Measurements from ENCODE around the gene CYP2W1. TPM values are rescaled to one million over a fixed set of nuclear protein-coding genes. Genes with fewer than 3 reads are reported as not detected.
"Not testable (repeated sequence)": the region's sequence is repeated elsewhere in the genome, so short reads cannot be mapped to it uniquely, and the experiment has no call there.

The CYP2W1 gene
- total RNA-seq, 1 donor from 2014 or later = not detected

- intact Hi-C loops (cut with DNase I); ATAC-seq (ENCODE audit: poor library complexity); DNase-seq: not testable (repeated sequence)
These were observed 19.5 kb downstream of the CYP2W1 start for GRCh38 chr7:1002445-1002844.

DNA sequence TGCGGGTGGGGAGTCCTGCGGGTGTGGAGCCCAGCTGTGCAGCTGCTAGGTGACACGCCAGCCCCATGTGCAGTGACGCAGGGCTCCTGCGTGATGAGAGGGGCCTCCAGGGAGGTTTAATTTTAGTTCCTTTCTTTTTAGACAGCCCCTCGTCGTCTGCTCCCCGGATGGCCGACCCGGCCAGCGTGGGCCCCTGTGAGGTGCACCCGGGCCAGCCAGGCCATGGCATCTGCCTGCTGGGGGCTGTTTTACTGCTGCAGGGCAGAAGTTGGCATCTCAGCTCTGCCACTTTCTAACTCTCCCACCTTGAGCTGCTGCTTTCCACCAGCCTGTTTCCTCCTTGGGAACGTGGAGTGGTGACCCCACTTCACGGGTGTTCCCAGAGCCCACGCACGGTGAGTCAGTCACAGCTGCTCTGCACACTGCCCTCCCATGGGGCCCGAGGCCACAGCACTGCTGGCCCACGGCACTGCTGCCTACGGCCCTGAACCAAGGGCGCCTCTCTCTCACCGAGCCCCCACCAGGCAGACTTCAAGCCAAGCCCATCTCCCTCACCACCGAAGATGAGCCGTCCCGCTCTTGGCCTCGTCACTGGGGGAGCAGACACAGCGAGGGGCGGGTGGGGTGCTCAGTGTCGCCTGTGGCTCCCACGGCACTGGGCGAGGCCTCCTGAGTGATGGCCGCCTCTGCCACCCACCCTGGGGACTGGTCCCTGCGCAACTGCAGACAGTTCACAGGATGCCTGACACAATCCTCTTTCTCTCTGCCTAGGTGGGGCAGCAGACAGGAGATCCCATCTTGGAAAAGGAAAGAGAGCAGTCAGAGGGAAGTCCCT is 21.3 kb downstream of the CYP2W1 start:
- intact Hi-C loops (cut with DNase I) = no loop called here
- ATAC-seq (ENCODE audit: poor library complexity) (no peak), DNase-seq (no peak)

GRCh38 chr7:1005303-1005702 is 22.3 kb downstream of the CYP2W1 start:
- ATAC-seq (ENCODE audit: poor library complexity) = no peak
- intact Hi-C loops (cut with DNase I) = no loop called here
- DNase-seq = no peak

- ATAC-seq (ENCODE audit: poor library complexity) = no peak
- DNase-seq = no peak
- intact Hi-C loops (cut with DNase I) = no loop called here
These were observed 24.9 kb downstream of the CYP2W1 start for GRCh38 chr7:1007901-1008300.

DNA sequence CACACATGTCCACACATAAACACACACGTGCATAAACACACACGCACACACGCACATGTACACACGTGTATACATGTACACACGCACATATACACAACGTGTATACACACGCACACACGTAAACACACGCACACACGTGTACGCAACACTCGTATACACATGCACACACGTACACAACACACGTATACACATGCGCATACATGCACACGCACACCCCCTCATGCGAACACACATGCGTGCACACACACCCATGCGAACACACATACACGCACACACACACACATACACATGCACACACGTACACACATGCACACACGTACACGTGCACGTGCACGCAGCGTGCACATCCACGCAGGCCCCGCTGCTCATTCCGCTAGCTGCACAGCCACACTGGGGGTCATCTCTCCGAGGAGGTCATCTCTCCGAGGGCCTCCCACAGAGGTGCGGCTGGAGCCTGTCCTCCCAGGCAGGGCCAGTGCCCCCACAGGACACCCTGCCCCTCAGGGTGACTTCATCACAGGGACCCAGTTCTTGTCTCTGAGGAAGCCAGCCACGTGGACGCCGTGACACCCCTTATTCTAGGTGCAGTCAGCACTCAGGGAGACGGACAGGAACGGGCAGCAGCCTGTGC is 25.9 kb downstream of the CYP2W1 start:
- intact Hi-C loops (cut with DNase I) = no loop called here
- DNase-seq (no peak), ATAC-seq (ENCODE audit: poor library complexity) (no peak)

DNA sequence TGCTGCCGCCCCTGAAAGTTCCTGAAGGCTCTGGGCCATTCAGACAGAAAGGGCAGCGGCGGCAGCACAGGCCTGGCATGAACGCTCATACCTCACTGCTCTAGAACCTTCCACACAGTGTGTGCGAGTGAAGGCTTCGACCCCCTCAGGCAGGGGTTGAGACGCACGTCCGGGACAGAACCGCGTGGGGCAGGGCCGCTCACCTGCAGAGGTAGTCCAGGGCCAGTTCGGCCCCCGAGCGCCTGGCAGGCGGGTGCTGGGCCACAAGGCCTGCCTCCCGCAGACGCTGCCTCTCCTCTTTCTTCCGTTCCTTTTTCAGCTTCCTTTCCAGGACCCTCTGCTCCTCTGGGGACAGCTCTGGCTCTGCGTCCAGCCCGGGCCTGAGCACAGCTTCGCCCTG is 26.8 kb downstream of the CYP2W1 start:
- ATAC-seq (ENCODE audit: poor library complexity) (no peak), DNase-seq (no peak)
- intact Hi-C loops (cut with DNase I) = no loop called here

DNA sequence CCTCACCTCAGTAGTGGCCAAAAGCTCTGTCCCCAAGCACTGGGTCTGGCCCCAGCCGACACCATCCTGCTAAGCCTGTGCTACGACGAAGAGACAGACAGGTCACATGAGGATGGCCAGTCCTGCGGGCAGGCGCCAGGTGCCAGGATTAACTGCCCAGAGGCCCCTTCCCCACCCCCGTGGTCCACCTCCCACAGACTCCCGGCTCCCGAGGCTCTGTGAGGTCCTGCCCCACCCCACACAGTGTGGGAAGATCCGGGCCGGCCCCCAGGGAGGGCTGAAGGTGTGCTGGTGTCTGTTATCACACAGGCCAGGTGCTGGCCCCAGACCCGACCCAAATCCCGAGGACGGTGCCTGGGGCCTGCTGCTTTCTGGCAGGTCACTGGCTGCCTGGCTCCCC is 27.2 kb downstream of the CYP2W1 start:
- ATAC-seq (ENCODE audit: poor library complexity) = no peak
- intact Hi-C loops (cut with DNase I) = no loop called here

GRCh38 chr7:1011297-1012003 is 28.5 kb downstream of the CYP2W1 start:
- DNase-seq = no peak
- ATAC-seq (ENCODE audit: poor library complexity) = no peak
- intact Hi-C loops (cut with DNase I) = no loop called here

More for the DNA sequence above, 27.2 kb downstream of the CYP2W1 start:
- DNase-seq = no peak

- ATAC-seq (ENCODE audit: poor library complexity) (no peak), DNase-seq (no peak)
- intact Hi-C loops (cut with DNase I) = no loop called here
These were observed 29.2 kb downstream of the CYP2W1 start for GRCh38 chr7:1012004-1012715.

- DNase-seq = no peak
- ATAC-seq (ENCODE audit: poor library complexity) = no peak
- intact Hi-C loops (cut with DNase I) = no loop called here
These were observed 29.7 kb downstream of the CYP2W1 start for GRCh38 chr7:1012716-1013095.

- ATAC-seq (ENCODE audit: poor library complexity) = no peak
- no peak for DNase-seq
- intact Hi-C loops (cut with DNase I) = no loop called here
These were observed 30.6 kb downstream of the CYP2W1 start for GRCh38 chr7:1013581-1013980.

DNA sequence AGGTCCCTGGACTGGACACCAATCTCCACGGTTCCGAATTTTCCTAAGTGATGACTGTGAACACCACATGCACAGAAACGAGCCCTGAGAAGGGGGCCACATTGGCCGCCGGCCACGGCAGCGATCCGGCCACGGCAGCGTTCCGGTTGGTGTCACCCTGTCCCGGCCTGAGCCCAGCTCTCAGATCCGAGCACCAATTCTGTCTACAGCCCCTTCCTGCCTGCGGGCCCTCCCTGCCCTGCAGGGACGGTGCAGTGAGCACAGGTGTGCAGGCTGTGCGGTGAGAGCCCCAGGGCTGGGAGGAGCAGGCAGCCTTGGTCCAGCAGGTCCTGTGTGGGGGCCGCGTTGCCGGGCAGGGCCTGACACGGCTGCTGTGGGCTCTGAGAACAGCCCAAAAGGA is 31.7 kb downstream of the CYP2W1 start:
- no peak for ATAC-seq (ENCODE audit: poor library complexity)
- intact Hi-C loops (cut with DNase I) = no loop called here
- DNase-seq = no peak

- ATAC-seq (ENCODE audit: poor library complexity) = peak; percentile 29
- DNase-seq = no peak
- intact Hi-C loops (cut with DNase I) = no loop called here
These were observed 32.5 kb downstream of the CYP2W1 start for GRCh38 chr7:1015196-1016121.

DNA sequence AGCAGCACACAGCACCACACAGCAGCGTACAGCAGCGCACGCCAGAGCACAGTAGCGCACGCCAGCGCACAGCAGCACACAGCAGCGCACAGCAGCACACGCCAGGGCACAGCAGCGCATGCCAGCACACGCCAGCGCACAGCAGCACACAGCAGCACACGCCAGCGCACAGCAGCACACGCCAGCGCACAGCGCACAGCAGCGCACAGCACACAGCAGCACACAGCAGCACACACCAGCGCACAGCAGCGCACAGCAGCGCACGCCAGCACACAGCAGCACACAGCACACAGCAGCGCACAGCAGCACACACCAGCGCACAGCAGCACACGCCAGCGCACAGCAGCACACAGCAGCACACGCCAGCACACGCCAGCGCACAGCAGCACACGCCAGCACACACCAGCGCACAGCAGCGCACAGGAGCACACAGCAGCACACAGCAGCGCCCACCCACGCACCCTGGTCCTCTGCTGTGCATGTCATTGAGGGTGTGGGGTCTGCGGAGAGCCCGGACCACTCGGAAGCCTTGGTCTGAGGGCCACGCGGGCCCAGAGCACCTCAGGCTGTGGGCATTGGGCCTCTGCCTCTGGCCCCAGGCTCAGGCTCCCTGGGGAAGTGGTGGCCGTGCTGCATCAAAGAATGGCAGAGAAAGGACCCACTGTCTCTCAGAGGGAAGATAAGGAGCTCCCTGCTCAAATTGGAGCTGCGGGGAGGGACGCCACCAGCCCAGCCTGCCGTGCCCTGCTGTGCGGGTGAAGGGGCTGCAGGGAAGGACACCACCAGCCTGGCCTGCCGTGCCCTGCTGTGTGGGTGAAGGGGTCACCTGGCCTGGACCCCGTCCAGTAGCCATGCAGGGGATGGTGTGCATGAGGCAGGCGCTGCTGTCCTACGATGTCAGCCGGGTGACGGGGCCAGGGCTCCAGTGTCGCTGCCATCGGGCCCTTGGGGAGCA is 33.9 kb downstream of the CYP2W1 start:
- ATAC-seq (ENCODE audit: poor library complexity) (no peak), DNase-seq (no peak)
- intact Hi-C loops (cut with DNase I) = no loop called here

GRCh38 chr7:1017586-1018333 is 34.8 kb downstream of the CYP2W1 start:
- no peak for ATAC-seq (ENCODE audit: poor library complexity)
- intact Hi-C loops (cut with DNase I) = no loop called here
- no peak for DNase-seq

DNA sequence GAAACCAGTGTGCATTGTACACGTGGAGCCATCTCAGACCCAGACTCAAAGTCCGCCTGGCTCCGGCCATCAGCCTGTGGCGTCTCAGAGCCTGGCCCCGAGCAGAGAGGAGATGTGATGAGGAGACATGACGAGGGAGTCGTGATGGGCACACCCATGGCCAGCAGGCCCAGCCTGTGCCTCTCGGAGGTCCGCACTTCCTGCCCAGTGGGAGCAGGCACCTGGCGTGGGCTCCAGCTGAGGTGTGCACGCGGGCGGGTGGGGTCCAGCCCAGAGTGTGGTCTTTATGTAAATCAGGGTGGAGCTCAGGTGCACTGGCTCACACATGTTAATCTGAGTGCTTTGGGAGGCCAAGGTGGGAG is 35.3 kb downstream of the CYP2W1 start:
- ATAC-seq (ENCODE audit: poor library complexity) = no peak
- intact Hi-C loops (cut with DNase I) = no loop called here
- no peak for DNase-seq
